WTC11 (cell line): ENCODE data around the gene OR5W2.

Source experiments
- ATF1 ChIP-seq: sonication (generic); formaldehyde crosslinking; IDR thresholded peaks from 2 replicates; pipeline ENCODE4 v1.8.1; 2023; ENCODE audit warnings: mild to moderate bottlenecking, moderate library complexity, missing genetic modification reagents
- ATF3 ChIP-seq: sonication (generic); formaldehyde crosslinking; conservative IDR thresholded peaks from 2 replicates; pipeline ENCODE4 v1.8.1; 2022; ENCODE audit warnings: mild to moderate bottlenecking, missing genetic modification reagents
- ESRRA ChIP-seq: sonication (generic); formaldehyde crosslinking; IDR thresholded peaks from 2 replicates; pipeline ENCODE4 v1.8.1; 2022; ENCODE audit warnings: mild to moderate bottlenecking, missing genetic modification reagents, borderline replicate concordance
- JUN ChIP-seq: sonication (generic); formaldehyde crosslinking; IDR thresholded peaks from 2 replicates; pipeline ENCODE4 v1.8.0; 2023; ENCODE audit warnings: mild to moderate bottlenecking, missing genetic modification reagents
- MXD4 ChIP-seq: fragments of 250-450 bp; sonication (Bioruptor Pico); IDR thresholded peaks from 2 replicates; pipeline ENCODE4 v1.8.0; 2021; ENCODE audit warnings: mild to moderate bottlenecking, moderate library complexity, borderline replicate concordance
- MYBL2 ChIP-seq: sonication (generic); formaldehyde crosslinking; IDR thresholded peaks from 2 replicates; pipeline ENCODE4 v1.8.1; 2023; ENCODE audit warnings: mild to moderate bottlenecking, moderate library complexity, missing genetic modification reagents
- NFYB ChIP-seq: sonication (generic); formaldehyde crosslinking; conservative IDR thresholded peaks from 2 replicates; pipeline ENCODE4 v1.8.0; 2022; ENCODE audit warnings: low read depth, missing genetic modification reagents
- NR2C2 ChIP-seq: sonication (generic); formaldehyde crosslinking; IDR thresholded peaks from 2 replicates; pipeline ENCODE4 v1.8.0; 2022; ENCODE audit warnings: mild to moderate bottlenecking, missing genetic modification reagents
- OVOL2 ChIP-seq: fragments of 250-450 bp; sonication (Bioruptor Pico); IDR thresholded peaks from 2 replicates; pipeline ENCODE4 v1.9.0; 2021; ENCODE audit warnings: mild to moderate bottlenecking, borderline replicate concordance
- PREB ChIP-seq: sonication (generic); formaldehyde crosslinking; IDR thresholded peaks from 2 replicates; pipeline ENCODE4 v1.8.1; 2022; ENCODE audit warnings: mild to moderate bottlenecking, missing genetic modification reagents, moderate library complexity, borderline replicate concordance
- TCF7 ChIP-seq: sonication (generic); formaldehyde crosslinking; IDR thresholded peaks from 2 replicates; pipeline ENCODE4 v1.8.0; 2022; ENCODE audit warnings: mild to moderate bottlenecking, low read depth, missing genetic modification reagents, moderate library complexity
- TF ChIP-seq, protein P1 (sequence below): fragments of 200-600 bp; IDR thresholded peaks from 2 replicates; pipeline ENCODE4 v1.8.0; 2022; ENCODE audit warnings: antibody characterized with exemption
- TF ChIP-seq, protein P2 (sequence below): sonication (generic); formaldehyde crosslinking; IDR thresholded peaks from 2 replicates; pipeline ENCODE4 v1.8.0; 2023; ENCODE audit warnings: missing genetic modification reagents, mild to moderate bottlenecking, borderline replicate concordance
- TF ChIP-seq, protein P3 (sequence below): fragments of 250-450 bp; sonication (Bioruptor Pico); IDR thresholded peaks from 2 replicates; pipeline ENCODE4 v1.8.0; 2021; ENCODE audit warnings: mild to moderate bottlenecking

GRCh38 chr11:55902308-55902707 is 12.1 kb downstream of the OR5W2 start:
- TF ChIP-seq, protein P1, sequence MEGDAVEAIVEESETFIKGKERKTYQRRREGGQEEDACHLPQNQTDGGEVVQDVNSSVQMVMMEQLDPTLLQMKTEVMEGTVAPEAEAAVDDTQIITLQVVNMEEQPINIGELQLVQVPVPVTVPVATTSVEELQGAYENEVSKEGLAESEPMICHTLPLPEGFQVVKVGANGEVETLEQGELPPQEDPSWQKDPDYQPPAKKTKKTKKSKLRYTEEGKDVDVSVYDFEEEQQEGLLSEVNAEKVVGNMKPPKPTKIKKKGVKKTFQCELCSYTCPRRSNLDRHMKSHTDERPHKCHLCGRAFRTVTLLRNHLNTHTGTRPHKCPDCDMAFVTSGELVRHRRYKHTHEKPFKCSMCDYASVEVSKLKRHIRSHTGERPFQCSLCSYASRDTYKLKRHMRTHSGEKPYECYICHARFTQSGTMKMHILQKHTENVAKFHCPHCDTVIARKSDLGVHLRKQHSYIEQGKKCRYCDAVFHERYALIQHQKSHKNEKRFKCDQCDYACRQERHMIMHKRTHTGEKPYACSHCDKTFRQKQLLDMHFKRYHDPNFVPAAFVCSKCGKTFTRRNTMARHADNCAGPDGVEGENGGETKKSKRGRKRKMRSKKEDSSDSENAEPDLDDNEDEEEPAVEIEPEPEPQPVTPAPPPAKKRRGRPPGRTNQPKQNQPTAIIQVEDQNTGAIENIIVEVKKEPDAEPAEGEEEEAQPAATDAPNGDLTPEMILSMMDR, result no peak
- TF ChIP-seq OVOL2 (CRISPR knock-in tag) (no peak), PREB (CRISPR knock-in tag) (no peak), ATF3 (no peak), MXD4 (no peak), MYBL2 (no peak), NFYB (no peak), NR2C2 (CRISPR knock-in tag) (no peak), TCF7 (no peak), ESRRA (no peak), ATF1 (CRISPR knock-in tag) (no peak), JUN (CRISPR knock-in tag) (no peak)
- TF ChIP-seq, protein P2, sequence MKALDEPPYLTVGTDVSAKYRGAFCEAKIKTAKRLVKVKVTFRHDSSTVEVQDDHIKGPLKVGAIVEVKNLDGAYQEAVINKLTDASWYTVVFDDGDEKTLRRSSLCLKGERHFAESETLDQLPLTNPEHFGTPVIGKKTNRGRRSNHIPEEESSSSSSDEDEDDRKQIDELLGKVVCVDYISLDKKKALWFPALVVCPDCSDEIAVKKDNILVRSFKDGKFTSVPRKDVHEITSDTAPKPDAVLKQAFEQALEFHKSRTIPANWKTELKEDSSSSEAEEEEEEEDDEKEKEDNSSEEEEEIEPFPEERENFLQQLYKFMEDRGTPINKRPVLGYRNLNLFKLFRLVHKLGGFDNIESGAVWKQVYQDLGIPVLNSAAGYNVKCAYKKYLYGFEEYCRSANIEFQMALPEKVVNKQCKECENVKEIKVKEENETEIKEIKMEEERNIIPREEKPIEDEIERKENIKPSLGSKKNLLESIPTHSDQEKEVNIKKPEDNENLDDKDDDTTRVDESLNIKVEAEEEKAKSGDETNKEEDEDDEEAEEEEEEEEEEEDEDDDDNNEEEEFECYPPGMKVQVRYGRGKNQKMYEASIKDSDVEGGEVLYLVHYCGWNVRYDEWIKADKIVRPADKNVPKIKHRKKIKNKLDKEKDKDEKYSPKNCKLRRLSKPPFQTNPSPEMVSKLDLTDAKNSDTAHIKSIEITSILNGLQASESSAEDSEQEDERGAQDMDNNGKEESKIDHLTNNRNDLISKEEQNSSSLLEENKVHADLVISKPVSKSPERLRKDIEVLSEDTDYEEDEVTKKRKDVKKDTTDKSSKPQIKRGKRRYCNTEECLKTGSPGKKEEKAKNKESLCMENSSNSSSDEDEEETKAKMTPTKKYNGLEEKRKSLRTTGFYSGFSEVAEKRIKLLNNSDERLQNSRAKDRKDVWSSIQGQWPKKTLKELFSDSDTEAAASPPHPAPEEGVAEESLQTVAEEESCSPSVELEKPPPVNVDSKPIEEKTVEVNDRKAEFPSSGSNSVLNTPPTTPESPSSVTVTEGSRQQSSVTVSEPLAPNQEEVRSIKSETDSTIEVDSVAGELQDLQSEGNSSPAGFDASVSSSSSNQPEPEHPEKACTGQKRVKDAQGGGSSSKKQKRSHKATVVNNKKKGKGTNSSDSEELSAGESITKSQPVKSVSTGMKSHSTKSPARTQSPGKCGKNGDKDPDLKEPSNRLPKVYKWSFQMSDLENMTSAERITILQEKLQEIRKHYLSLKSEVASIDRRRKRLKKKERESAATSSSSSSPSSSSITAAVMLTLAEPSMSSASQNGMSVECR (CRISPR knock-in tag), result no peak
- TF ChIP-seq, protein P3, sequence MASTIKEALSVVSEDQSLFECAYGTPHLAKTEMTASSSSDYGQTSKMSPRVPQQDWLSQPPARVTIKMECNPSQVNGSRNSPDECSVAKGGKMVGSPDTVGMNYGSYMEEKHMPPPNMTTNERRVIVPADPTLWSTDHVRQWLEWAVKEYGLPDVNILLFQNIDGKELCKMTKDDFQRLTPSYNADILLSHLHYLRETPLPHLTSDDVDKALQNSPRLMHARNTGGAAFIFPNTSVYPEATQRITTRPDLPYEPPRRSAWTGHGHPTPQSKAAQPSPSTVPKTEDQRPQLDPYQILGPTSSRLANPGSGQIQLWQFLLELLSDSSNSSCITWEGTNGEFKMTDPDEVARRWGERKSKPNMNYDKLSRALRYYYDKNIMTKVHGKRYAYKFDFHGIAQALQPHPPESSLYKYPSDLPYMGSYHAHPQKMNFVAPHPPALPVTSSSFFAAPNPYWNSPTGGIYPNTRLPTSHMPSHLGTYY (CRISPR knock-in tag), result no peak
